Testis (tissue), 3 donors: ENCODE results near the gene LENG1. TPM values are rescaled to one million over a fixed set of nuclear protein-coding genes. Genes with fewer than 3 reads are reported as not detected.

Experiments used
- DNase-seq: peaks from one replicate; pipeline ENCODE4 v3.0.0-alpha.2; 2019
- H3K27ac ChIP-seq, 2 donors: fragments of 200-600 bp; sonication (generic); one replicate each; pipeline ENCODE4 v1.5.1; 2019
- H3K27me3 ChIP-seq: fragments of 200-600 bp; sonication (generic); one replicate; pipeline ENCODE4 v1.5.1; 2019
- H3K36me3 ChIP-seq: fragments of 200-600 bp; sonication (generic); one replicate; pipeline ENCODE4 v1.5.1; 2017; ENCODE audit warnings: low read depth; ENCODE audit errors: missing control alignments
- H3K4me1 ChIP-seq: fragments of 200-600 bp; sonication (generic); one replicate; pipeline ENCODE4 v1.5.1; 2019
- H3K4me3 ChIP-seq, 2 donors: fragments of 200-600 bp; sonication (generic); one replicate each; pipeline ENCODE4 v1.5.1; 2017 to 2019
- H3K9me3 ChIP-seq: fragments of 200-600 bp; sonication (generic); one replicate; pipeline ENCODE4 v1.5.1; 2017
- CTCF ChIP-seq, 3 experiments: fragments of 450-650 bp in 2 of 3; fragments of 200-600 bp in 1 of 3; sonication (generic) in 1 of 3; IDR thresholded peaks; one replicate each; pipeline ENCODE4 v1.5.1; 2016 to 2019; ENCODE audit warnings: antibody characterized with exemption in 3 of 3, mild to moderate bottlenecking in 2 of 3, moderate library complexity in 1 of 3
- POLR2A ChIP-seq: fragments of 450-650 bp; IDR thresholded peaks from one replicate; pipeline ENCODE4 v1.6.1; 2017; ENCODE audit warnings: antibody characterized with exemption, mild to moderate bottlenecking, moderate library complexity
- WGBS, 2 donors: methylation state at CpG; one replicate each; pipeline ENCODE4 v1.1.5; 2018; 5-methylcytosine and 5-hydroxymethylcytosine counted together
- intact Hi-C: fragments of 100-400 bp; cut with DNase I; formaldehyde crosslinking; loops from one replicate; pipeline ENCODE4 v1.15.1; 2023; ENCODE audit warnings: low total_unique reads
- polyA plus RNA-seq: library from polyadenylated mRNA; stranded (reverse); fragments of 350-450 nt; fragmentation: Illumina TruSeq; extraction: RNeasy Lipid Tissue Mini Kit (QIAGEN cat#74804); gene quantifications from one replicate; pipeline ENCODE4 v1.2.3, GENCODE V29; 2014; ENCODE audit warnings: low read depth, low replicate concordance; ENCODE audit not compliant: insufficient read depth
- total RNA-seq, 2 donors: library from RNA; depleted of rRNA; stranded (reverse); fragments of >200 nt; gene quantifications; one replicate each; pipeline ENCODE4 v1.2.3, GENCODE V29; 2016

LENG1 gene
- total and polyA plus RNA-seq, 3 donors from 2014 or later: 10.2 to 20.6 (median 12.8) TPM

GRCh38 chr19:54115109-54116063, 44.1 kb downstream of the LENG1 start, which contains the start of the genes PRPF31 and TFPT:
Gene PRPF31 (plus strand): TSS chr19:54115754. CDS start chr19:54118279, 2,525 bp downstream.
Gene TFPT (minus strand): TSS chr19:54115657. CDS start chr19:54115269, 388 bp downstream.
- intact Hi-C loops: no loop called here
- 0% methylated on average over 57 to 60 of the region's 60 CpGs for WGBS, 2 donors
- peaks cover 9% of the 10 kb centered on the region for H3K4me1 ChIP-seq
- H3K36me3 ChIP-seq: no peaks in the 10 kb centered on the region
- H3K27me3 ChIP-seq: no peaks in the 10 kb centered on the region
- TF ChIP-seq POLR2A (no peak), CTCF (IDR thresholded peaks at IDR 0.05) (peak in 1 of 3 experiments; percentile 36)
- DNase-seq: peak; percentile 99
- peak within 1 kb of the TSS; percentile 81 to 85 for H3K27ac ChIP-seq
- H3K9me3 ChIP-seq: no peaks in the 10 kb centered on the region
- peak within 1 kb of the TSS; percentile 73 to 80 for H3K4me3 ChIP-seq

DNA sequence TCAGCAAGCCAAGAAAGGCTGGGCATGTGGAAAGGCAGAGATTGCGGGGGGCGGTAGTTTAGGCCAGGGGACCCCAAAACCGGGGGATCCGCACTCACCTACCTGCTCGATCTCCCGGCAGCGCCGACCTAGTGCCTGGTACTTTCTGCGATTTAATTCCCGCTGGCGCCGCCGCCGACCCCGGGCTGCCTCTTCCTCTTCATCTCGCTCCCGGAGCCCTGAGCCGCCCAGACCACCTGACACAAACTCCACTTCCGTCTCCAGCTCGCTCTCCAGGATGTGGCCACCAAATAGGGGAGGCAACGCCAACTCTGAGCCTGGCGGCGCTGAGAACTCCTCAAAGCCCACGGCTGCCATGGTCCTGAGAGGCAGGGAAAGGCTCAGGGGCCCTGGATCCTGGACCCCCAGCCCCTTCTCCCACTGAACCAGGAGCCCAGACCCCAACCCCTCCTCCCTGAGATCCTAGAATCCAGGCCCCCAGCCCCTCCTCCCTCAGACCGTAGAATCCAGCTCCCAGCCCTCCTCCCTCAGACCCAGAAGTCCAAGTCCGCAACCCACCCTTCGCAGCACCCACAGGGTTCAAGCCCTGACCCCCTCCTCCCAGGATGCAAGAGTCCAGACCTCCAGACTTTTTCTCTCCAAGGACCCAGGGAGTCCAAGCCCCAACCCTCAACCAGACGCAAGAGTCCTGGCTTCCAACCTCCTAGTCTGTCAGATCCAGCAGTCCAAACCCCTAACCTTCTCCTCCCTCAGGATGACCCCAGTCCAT, 45.0 kb downstream of the LENG1 start:
- Histone ChIP-seq H3K36me3 (no peaks in the 10 kb centered on the region), H3K4me1 (peaks cover 9% of the 10 kb centered on the region), H3K27ac (peak overlapping the region in 1 of 2 donors; percentile 81), H3K4me3 (peak overlapping the region; percentile 73 to 80), H3K9me3 (no peaks in the 10 kb centered on the region), H3K27me3 (no peaks in the 10 kb centered on the region)
- intact Hi-C loops: no loop called here
- DNase-seq: peak; percentile 42
- WGBS, 2 donors: 13 to 18% methylated on average over 28 of the region's 28 CpGs
- TF ChIP-seq POLR2A (no peak), CTCF (IDR thresholded peaks at IDR 0.05) (no peak)

DNA sequence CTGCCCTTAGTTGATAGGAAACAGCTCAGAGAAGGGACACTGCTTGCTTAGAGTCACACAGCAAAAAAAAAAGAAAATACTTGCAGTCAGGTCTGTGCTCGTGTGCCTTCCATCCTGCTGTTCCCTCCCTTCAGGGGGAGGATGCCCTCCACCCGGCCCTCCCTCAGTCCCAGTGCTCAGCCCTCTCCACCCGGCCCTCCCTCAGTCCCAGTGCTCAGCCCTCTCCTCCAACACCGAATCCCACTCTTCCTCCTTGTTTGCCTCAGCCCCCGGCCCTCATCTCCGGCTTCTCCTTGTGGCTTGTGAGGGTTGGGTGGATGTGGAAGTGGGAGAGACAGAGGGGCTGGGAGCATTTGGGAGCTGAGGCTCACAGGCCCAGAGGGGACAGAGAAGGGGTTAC, 49.9 kb downstream of the LENG1 start:
- no peaks in the 10 kb centered on the region for H3K9me3 ChIP-seq
- intact Hi-C loops: no loop called here
- peaks cover 7% of the 10 kb centered on the region for H3K4me1 ChIP-seq
- H3K4me3 ChIP-seq: no peak overlapping the region
- H3K36me3 ChIP-seq: no peaks in the 10 kb centered on the region
- no peak for TF ChIP-seq POLR2A
- TF ChIP-seq CTCF (IDR thresholded peaks at IDR 0.05): no peak
- DNase-seq: no peak
- no peaks in the 10 kb centered on the region for H3K27me3 ChIP-seq
- WGBS, 2 donors: 68 to 74% methylated on average over 6 of the region's 6 CpGs
- no peak overlapping the region for H3K27ac ChIP-seq

GRCh38 chr19:54108496-54108895, 51.0 kb downstream of the LENG1 start:
- intact Hi-C loops: no loop called here
- no peaks in the 10 kb centered on the region for H3K9me3 ChIP-seq
- WGBS, 2 donors: 74 to 77% methylated on average over 6 to 7 of the region's 7 CpGs
- H3K4me3 ChIP-seq: no peak overlapping the region
- TF ChIP-seq CTCF (IDR thresholded peaks at IDR 0.05) (no peak), POLR2A (no peak)
- no peaks in the 10 kb centered on the region for H3K36me3 ChIP-seq
- no peak overlapping the region for H3K27ac ChIP-seq
- no peak for DNase-seq
- no peaks in the 10 kb centered on the region for H3K27me3 ChIP-seq
- H3K4me1 ChIP-seq: peaks cover 3% of the 10 kb centered on the region
